CD4-positive, alpha-beta T cell treated with Interferon gamma for 1 hour (primary cell): ENCODE results near the gene ELF4.

Experiments
- DNase-seq: peaks from one replicate; pipeline ENCODE4 v3.0.0-alpha.2; 2020

ELF4 gene

DNA sequence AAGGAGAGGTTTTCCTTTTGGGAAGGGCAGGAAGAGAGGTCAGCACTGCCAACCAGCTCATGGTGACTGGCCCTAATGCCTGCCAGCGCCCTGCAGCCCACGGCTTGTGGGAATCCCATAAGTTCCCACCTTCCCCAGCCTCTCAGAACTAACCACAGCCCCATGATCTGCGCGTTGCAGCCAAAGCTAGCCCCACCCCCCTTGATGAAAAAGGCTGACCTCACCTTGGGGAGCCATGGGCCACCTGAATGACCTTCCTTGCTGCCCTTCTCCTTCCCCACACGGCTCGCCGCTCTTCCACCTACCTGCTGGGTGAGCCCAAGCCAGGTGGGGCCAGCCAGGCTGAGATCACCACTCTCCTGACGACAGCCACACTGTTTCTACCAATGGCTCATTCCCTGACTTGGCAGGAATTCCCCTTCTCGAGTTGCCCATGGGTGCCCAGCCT is 3.9 kb upstream of the ELF4 start:
- no peak for DNase-seq

DNA sequence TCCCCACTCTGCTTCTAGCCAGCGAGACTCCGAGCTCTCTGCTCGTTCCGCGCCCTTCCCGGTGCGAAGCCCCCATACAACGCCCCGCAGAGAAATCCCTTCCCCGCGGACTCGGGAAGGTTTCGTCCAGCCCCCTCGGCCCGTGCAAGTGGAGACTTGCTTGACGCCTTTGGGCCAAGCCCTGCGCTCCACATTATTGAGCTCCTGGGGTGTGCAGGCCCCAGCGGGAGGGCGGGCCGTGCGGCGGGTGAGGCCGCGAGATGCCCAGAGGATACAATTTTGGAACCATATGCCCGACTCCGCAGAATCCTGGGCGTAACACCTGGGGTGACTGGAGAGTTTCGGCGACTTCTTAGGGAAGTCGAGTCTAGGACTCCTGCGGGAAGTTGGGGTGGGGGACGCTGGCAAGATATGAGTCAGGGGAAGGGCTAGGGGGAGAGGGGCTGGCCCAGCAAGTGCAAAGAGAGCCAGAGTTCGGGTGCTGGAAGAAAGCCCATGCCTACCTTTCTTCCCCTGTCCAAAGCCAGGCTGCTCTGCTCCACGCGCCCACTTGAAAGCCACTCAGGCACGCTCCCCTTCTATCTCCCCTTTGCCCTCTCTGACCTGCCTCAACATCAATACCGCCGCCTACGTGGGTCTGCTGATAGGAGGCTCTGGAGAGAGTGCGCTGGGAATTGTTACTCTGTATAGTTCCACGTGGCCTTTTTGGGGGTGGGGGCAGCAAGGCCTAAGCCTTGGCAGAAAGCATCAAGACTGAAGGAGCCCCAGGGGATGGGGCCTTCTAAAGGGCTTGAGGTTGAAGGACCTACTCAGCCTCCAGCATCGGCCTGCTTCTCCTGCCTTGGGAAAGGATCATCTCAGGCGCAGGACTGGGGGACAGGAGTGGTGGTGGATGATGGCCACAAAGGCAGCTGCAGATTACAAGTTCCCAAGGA is 1.2 kb upstream of the ELF4 start:
- no peak for DNase-seq

GRCh38 chrX:130109429-130110378 is 593 bp downstream of the ELF4 start:
- no peak for DNase-seq

DNA sequence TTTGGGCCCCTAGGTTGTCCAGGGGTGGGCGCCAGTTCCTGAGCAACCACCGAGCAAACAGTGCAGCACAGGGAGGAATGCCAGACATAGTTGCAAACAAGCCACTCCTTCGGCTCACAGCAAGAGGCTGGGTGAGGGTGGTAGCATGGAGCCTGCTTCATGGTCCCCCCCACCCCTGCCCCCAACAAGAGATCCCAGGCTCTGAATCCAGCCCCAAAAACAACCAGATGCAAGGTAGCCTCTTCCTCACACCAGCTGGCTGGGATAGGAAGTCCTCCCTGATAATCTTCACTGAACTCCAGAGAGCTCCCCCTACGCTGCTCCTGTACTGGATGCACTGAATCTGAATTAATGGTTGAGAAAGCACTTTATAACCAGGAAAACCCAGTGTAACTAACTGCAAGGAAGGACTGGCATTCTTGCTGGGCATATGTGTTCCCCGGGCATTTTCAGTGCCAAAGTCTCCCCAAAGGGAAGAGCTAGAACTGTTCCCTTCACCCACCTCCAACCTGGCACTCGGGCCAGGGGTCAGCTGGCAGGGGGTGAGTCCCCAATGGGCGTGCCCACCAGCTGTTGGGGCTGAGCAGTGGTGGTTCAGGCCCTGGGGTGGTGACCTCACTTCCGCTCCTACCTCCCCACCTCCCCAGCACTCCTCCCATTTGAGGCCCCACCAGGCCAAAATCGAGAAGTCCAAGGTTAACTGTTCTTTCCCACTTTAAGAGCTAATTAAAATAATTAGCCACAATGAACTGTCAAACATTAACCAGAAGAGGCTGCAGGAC is 1.5 kb downstream of the ELF4 start:
- DNase-seq = peak; percentile 67

- no peak for DNase-seq
Measured at GRCh38 chrX:130106071-130106470, 4.2 kb downstream of the ELF4 start.

DNA sequence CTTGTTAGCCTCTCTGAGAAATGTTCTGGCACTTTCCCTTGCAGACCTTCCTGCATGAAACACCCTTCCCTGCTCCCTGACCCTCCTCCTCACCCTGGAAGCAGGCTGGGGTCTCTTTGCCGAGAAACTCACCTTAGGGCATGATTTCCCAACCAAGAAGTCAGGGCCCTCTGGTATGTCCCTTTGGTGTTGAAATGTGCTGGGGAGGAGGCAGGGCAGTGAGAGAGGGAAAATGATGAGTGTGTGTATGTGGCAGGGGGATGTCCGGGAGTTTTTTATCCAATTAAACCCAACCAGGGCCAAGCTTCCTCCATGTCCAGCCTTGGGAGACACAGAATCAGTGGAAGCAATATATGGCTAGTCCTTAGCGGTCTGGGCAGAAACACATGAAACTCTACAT is 5.1 kb downstream of the ELF4 start:
- no peak for DNase-seq

GRCh38 chrX:130103605-130104004 is 6.7 kb downstream of the ELF4 start:
- DNase-seq = no peak

DNA sequence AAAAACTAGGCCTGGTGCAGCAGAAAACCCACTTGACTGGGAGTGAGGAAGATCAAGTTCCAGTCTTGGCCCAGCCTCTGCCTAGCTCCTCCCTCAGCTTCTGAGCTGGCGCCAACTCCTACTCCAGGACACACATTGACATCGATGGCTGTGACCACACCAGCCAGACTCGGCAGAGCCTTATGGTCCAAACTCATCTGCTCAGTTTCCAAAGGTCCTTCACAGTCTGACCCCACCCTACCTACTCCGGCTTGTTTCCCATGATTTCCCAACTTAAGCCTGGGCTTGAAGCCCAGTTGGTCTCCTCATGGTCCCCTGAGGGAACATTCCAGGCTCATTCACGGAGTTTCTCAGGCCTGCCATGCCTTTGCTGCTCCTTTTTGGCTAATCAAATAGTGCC is 10.1 kb downstream of the ELF4 start:
- DNase-seq = no peak

DNA sequence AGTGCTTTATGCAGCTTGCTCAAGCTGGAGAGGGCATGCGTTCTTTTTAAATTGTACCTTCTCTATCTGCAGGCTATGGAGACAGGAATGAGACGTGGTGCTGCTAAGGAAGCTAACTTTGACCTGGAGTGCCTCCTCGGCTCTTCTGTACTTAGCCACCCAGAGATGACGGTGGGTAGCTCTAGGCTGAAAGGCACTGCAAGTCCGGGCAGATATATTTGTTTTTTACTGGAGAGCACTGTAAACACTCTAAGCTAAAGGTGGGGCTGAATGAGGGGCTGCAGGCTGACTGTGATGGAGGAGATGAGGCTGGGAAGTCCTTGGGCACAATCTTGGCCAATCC is 12.1 kb downstream of the ELF4 start:
- DNase-seq = no peak

DNA sequence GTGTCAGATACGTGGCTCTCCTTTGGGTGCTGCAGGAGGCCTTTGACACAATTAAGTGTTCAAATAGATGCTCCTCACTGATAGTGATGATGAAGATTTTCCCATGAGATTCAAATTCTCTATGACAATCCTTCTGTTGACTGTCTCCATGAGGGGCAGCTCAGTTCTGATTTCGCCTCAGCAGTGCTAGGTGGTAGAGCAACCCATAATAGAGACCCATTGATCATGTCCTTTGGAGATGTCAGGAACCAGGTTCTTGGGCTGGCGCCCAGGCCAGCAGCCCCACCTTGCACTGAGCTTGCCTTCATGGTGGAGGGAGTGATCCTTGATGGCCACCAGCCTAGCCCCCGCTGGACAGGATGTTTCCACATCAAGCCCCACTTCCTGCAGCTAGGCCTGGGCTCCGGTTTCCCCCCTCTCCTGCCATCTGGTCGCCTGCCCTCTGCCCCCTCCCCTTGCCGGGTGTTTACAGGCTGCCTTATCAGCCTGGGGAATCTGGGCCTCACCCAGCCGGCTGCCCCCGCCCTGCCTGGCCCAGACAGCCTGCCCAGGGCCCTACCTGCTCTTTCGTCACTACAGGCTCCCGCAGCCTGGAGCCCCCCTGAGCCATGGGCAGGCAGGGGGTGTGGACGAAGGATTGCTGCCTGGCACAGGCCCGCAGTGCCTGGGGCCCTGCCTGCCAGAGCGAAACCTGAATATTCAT is 12.6 kb downstream of the ELF4 start:
- DNase-seq = peak; percentile 40

DNA sequence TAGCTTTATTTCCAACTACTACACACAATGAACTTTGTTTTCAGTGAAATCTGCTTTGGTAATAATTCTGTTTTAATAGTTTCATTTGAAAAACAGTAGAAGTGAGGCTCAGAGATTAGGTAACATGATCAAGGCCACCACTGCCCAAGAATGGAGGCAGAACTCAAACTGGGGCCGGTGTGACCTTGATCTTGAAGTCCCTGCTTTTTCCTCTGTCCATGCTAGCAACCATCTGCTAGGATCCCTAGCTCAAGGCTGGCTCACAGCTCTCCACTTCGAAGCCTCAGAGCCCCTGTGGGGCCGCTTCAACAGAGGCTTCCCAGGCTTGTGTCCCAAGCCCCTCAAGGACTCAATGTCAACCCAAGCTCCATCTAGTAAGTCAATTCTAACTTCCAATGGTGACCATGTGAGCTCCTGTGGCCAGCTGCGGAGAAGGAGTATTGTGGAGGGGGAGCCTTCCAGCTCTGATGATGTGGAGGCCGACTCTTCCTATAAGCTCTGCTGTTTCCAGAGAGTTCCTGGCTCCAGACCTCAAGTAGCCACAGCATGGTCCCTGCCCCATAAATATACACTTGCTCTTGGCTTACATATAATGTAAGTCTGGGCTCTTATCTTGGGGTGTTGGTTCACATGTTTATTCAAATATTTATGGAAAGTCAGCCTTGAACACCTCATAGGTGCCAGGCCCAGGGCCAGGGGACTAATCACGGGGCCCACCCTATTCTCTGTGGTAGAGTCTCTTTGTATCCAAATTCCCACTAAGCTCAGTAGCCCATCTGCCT is 14.9 kb downstream of the ELF4 start:
- DNase-seq = no peak

- no peak for DNase-seq
Measured at GRCh38 chrX:130094696-130095095, 15.6 kb downstream of the ELF4 start.

DNA sequence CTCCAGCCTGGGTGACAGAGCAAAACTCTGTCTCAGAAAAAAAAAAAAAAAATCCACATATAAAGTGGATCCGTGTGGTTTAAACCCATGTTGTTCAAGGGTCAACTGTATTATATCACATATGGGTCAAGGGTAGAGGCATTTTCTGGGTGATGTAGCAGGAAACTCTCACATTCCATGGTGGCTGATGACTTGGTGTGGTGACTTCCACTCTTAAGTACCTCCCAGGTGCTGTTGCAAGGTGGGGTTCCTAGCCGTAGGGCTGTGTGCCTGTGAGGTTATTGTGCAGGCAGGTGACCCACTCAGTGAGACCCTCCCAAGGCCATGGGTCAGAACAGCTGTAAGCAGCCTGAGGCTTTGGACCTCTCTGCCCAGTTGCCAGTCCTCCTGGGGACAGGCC is 17.0 kb downstream of the ELF4 start:
- no peak for DNase-seq

GRCh38 chrX:130091980-130092522 is 18.2 kb downstream of the ELF4 start:
- DNase-seq = peak; percentile 90

DNA sequence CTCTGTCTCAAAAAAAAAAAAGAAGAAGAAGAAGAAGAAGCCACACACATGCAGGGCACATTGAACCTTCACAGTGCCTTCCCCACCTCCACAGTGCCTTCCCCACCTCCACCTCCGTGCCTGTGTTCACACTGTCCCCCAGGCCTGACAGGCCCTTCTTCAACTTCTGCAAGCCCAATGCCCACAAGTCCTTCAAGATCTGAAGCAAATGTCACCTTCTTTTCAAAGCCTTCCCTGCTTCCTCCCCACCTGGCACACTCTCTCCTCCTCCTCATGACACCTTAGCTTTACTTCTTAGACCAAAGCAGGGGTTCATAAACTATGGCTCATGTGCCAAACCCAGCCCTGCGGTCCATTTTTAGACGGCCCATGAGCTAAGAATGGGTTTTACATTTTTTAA is 19.9 kb downstream of the ELF4 start:
- DNase-seq = no peak

DNA sequence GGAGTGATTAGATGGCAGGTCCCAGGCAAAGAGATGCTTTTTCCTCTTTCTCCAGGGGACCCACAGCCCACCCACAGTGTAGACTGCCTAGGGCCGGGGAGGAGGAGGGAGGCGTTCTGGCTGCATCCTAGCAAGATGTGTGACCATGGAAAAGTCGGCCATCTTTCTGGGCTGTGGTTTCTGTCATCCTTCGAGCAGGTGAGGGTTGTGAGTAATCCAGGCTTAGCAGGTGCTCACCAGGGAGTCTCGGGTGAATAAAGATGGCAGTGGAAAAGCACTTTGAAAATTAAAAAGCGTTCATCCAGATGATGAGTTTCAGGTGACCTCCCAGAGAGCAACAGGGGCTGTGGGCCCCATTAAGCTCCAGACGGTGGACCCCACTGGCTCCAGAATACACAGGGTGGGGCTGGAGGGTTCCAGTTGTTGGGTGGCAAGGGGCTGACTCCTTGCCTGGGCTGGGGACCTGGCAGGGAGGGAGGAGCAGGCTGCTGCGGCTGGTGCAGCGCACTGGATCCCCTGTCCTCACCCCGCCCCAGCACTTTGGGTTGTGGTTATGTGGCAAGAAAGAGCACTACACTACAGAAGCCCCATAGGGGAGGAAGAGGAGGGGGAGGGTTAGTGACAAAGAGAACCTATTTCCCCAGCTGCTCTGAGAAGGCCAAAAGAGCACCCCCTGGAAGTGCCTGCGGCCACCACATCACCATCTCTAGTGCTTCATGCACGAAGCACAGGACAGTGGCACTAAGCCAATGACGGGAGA is 23.7 kb downstream of the ELF4 start:
- DNase-seq = peak; percentile 70

- no peak for DNase-seq
Measured at GRCh38 chrX:130085551-130086446, 24.5 kb downstream of the ELF4 start.

DNA sequence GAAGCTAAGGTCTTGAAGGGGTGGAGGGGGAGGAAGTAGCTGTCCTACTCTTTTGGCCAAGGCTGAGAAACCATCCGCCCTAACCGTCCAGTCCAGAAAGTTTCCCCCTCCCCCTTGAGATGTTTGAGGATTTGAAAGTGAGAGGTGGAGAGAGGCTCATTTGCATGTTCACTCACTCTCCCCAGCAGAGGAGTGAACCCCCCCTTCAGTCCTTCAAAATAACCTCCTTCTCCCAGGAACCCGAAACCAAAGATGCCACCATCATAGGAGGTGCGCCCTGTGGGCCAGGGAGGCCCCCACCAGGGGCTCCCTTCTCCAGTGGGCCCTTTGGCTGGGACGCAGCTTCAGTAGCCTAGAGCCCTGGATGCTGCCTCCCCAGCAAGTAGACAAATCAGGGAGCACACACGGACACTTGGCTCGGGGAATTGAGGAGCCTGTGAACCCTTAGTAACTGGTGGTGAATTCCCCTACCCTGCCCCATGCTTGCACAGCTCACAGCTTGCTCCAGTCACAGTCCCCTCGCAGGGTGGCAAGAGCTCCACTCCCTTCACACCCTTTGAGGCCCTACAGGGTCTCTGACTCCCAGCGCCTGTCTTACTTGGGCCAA is 25.6 kb downstream of the ELF4 start:
- DNase-seq = no peak
